Loucy (cell line): ENCODE data around the gene USB1.

Experiments used
- EZH2phosphoT487 ChIP-seq: fragments of 200-600 bp; IDR thresholded peaks from 2 replicates; pipeline ENCODE4 v1.6.1; 2018; ENCODE audit warnings: antibody characterized with exemption, mild to moderate bottlenecking, moderate library complexity, borderline replicate concordance
- TF ChIP-seq, protein P1 (sequence below): fragments of 200-600 bp; sonication (generic); conservative IDR thresholded peaks from 2 replicates; pipeline ENCODE4 v1.5.1; 2014; ENCODE audit warnings: mild to moderate bottlenecking, antibody characterized with exemption, low read length

DNA sequence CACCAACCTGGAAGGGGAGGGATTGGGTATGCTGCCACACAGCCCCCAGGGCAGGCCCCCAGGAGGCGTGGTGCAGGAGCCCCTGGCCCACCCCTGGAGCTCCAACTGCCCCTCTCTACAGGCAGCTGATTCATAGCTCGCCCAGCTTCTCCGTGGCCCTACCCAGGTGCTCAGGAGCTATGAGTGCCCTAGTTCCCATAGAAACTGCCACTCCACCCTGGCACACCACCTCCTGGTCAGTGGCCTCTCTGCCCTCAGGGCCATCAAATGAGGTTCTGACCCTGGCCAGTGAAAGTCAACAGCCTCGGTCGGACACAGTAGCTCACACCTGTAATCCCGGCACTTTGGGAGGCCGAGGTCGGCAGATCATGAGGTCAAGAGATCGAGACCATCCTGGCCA, 48.3 kb upstream of the USB1 start:
- TF ChIP-seq, protein P1, sequence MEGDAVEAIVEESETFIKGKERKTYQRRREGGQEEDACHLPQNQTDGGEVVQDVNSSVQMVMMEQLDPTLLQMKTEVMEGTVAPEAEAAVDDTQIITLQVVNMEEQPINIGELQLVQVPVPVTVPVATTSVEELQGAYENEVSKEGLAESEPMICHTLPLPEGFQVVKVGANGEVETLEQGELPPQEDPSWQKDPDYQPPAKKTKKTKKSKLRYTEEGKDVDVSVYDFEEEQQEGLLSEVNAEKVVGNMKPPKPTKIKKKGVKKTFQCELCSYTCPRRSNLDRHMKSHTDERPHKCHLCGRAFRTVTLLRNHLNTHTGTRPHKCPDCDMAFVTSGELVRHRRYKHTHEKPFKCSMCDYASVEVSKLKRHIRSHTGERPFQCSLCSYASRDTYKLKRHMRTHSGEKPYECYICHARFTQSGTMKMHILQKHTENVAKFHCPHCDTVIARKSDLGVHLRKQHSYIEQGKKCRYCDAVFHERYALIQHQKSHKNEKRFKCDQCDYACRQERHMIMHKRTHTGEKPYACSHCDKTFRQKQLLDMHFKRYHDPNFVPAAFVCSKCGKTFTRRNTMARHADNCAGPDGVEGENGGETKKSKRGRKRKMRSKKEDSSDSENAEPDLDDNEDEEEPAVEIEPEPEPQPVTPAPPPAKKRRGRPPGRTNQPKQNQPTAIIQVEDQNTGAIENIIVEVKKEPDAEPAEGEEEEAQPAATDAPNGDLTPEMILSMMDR = no peak
- no peak for TF ChIP-seq EZH2phosphoT487
